OCI-LY7 (cell line): ENCODE data around the gene FAM24A.

Source experiments
- EZH2phosphoT487 ChIP-seq: fragments of 200-600 bp; sonication (generic); IDR thresholded peaks from 2 replicates; pipeline ENCODE4 v1.6.1; 2018; ENCODE audit warnings: low read depth, borderline replicate concordance, mild to moderate bottlenecking, mixed run types, antibody characterized with exemption, low read length, moderate library complexity, mixed read lengths
- TF ChIP-seq, protein P1 (sequence below): fragments of 200-600 bp; sonication (generic); conservative IDR thresholded peaks from 2 replicates; pipeline ENCODE4 v1.5.1; 2014; ENCODE audit warnings: mild to moderate bottlenecking, antibody characterized with exemption, low read length, moderate library complexity, mixed read lengths

DNA sequence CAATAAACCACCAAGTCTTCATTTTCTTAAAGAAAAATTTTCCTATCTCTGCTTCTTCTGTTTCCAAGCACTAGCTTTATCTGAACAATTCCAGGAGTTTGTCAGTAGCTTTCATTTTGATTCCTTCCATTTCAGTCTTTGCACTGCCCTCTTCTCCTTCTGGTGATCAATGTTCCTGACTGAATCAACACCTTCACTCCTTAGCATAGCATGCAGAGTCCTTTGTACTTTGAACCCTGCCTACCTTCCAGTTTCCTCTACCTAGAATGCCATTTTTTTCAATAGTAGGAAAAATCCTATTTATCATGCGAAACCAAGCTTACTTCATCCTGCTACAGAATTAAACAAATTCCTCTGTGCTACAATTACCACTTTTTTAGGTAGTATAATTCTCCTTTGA, 45.5 kb downstream of the FAM24A start:
- TF ChIP-seq, protein P1, sequence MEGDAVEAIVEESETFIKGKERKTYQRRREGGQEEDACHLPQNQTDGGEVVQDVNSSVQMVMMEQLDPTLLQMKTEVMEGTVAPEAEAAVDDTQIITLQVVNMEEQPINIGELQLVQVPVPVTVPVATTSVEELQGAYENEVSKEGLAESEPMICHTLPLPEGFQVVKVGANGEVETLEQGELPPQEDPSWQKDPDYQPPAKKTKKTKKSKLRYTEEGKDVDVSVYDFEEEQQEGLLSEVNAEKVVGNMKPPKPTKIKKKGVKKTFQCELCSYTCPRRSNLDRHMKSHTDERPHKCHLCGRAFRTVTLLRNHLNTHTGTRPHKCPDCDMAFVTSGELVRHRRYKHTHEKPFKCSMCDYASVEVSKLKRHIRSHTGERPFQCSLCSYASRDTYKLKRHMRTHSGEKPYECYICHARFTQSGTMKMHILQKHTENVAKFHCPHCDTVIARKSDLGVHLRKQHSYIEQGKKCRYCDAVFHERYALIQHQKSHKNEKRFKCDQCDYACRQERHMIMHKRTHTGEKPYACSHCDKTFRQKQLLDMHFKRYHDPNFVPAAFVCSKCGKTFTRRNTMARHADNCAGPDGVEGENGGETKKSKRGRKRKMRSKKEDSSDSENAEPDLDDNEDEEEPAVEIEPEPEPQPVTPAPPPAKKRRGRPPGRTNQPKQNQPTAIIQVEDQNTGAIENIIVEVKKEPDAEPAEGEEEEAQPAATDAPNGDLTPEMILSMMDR: no peak
- no peak for TF ChIP-seq EZH2phosphoT487
